ENCODE results near the gene EEA1.

EEA1 gene

GRCh38 chr12:92784356-92784755, 144.7 kb downstream of the EEA1 start:
- ChIA-PET CTCF (interaction anchor here (0.8 to 5.6 kb wide), 21 partner anchors 9 to 1317 kb away, joined by 3 to 52 read pairs (median 5); no protein-coding TSS in a partner anchor), POLR2A (no interaction called here)
- no peak for DNase-seq (ENCODE audit: extremely low spot score)
- no peak for TF ChIP-seq CTCF (IDR thresholded peaks at IDR 0.05; ENCODE audit: control extremely low read depth, extremely low read depth, low read depth, missing control alignments)

- ChIA-PET CTCF (no interaction called here), POLR2A (no interaction called here)
- DNase-seq (ENCODE audit: extremely low spot score) = no peak
- no peak for TF ChIP-seq CTCF (IDR thresholded peaks at IDR 0.05; ENCODE audit: control extremely low read depth, extremely low read depth, low read depth, missing control alignments)
These were observed 149.2 kb downstream of the EEA1 start for GRCh38 chr12:92779902-92780301.

- POLR2A ChIA-PET = no interaction called here
- CTCF ChIA-PET = interaction anchor here (0.8 to 1.1 kb wide), 2 partner anchors 9 to 17 kb away, joined by 3 read pairs; no protein-coding TSS in a partner anchor
- no peak for DNase-seq (ENCODE audit: extremely low spot score)
- TF ChIP-seq CTCF (IDR thresholded peaks at IDR 0.05; ENCODE audit: control extremely low read depth, extremely low read depth, low read depth, missing control alignments) = no peak
These were observed 150.6 kb downstream of the EEA1 start for GRCh38 chr12:92778525-92778924.

GRCh38 chr12:92775416-92775815, 153.7 kb downstream of the EEA1 start:
- DNase-seq (ENCODE audit: extremely low spot score) = no peak
- TF ChIP-seq CTCF (IDR thresholded peaks at IDR 0.05; ENCODE audit: control extremely low read depth, extremely low read depth, low read depth, missing control alignments) = no peak
- CTCF ChIA-PET = interaction anchor here (1.6 to 2.6 kb wide), 3 partner anchors 8 to 14 kb away, joined by 3 to 9 read pairs (median 5); no protein-coding TSS in a partner anchor
- POLR2A ChIA-PET = no interaction called here

GRCh38 chr12:92771001-92771400, 158.1 kb downstream of the EEA1 start:
- DNase-seq (ENCODE audit: extremely low spot score) = no peak
- POLR2A ChIA-PET = no interaction called here
- CTCF ChIA-PET = interaction anchor here (0.8 to 1.5 kb wide), 3 partner anchors 13 to 649 kb away, joined by 3 read pairs; no protein-coding TSS in a partner anchor
- no peak for TF ChIP-seq CTCF (IDR thresholded peaks at IDR 0.05; ENCODE audit: control extremely low read depth, extremely low read depth, low read depth, missing control alignments)

- TF ChIP-seq CTCF (IDR thresholded peaks at IDR 0.05; ENCODE audit: control extremely low read depth, extremely low read depth, low read depth, missing control alignments) = no peak
- ChIA-PET POLR2A (interaction anchor here (0.8 kb wide), 1 partner anchor 623 kb away, joined by 3 read pairs; the partner anchor contains the start of gene BTG1), CTCF (interaction anchor here (0.8 to 2.3 kb wide), 9 partner anchors 9 to 1387 kb away, joined by 3 to 9 read pairs (median 5); no protein-coding TSS in a partner anchor)
- DNase-seq (ENCODE audit: extremely low spot score) = peak; percentile 33
These were observed 159.8 kb downstream of the EEA1 start for GRCh38 chr12:92769124-92769901.

Measured in GM10248 (cell line).